HUES6 (cell line): ENCODE results near the gene ITPR2.

Experiments used
- H3K27ac ChIP-seq: 2 replicates; pipeline ENCODE4 v1.7.0; 2013; ENCODE audit warnings: low read depth, mild to moderate bottlenecking, low read length, inconsistent platforms
- H3K27me3 ChIP-seq: 2 replicates; pipeline ENCODE4 v1.6.1; 2013; ENCODE audit warnings: low read length; ENCODE audit not compliant: control insufficient read depth, insufficient read depth
- H3K36me3 ChIP-seq: 2 replicates; pipeline ENCODE4 v1.6.1; 2013; ENCODE audit warnings: low read length; ENCODE audit not compliant: control insufficient read depth, insufficient read depth
- H3K4me1 ChIP-seq: 2 replicates; pipeline ENCODE4 v1.6.1; 2013; ENCODE audit warnings: low read length; ENCODE audit not compliant: control insufficient read depth, insufficient read depth
- H3K4me3 ChIP-seq: 2 replicates; pipeline ENCODE4 v1.5.1; 2013; ENCODE audit warnings: low read depth, low read length
- H3K9ac ChIP-seq: one replicate; pipeline ENCODE4 v1.6.1; 2013; ENCODE audit warnings: mild to moderate bottlenecking, low read length
- H3K9me3 ChIP-seq: 2 replicates; pipeline ENCODE4 v1.6.1; 2013; ENCODE audit warnings: low read depth, low read length; ENCODE audit not compliant: control insufficient read depth, insufficient read depth

ITPR2 gene

DNA sequence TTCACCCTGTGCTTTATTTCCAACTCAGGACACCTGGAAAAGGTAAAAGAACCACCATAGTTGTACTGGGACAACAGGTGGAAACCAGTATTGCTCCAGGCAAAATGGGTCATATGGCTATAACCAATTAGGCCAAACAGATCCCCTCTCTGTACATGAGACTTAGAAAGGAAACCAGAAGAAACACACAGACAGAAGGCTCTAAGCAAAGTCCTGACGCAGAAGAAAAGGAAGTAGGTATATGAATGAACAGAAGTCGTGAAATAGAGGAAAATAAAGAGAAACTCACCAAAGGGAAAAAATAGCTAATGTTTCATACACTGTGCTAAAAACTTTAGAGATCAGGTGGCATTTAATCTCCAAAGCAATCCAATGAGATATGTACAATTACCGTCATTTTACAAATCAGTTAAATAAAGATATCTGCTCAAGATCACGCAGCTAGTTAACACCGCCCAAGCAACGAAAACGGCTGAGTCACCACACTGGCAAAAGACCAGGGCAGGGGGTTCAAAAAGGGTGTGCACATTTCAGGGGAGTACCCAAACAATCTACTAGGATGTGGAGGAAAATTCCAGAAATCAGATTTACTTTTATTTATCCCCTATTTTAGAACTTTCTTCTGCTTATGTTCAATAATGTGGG, 82.3 kb downstream of the ITPR2 start:
- Histone ChIP-seq H3K9ac (no peak overlapping the region), H3K4me3 (no peak overlapping the region), H3K9me3 (peaks cover 15% of the 10 kb centered on the region), H3K27ac (no peak overlapping the region), H3K27me3 (no peaks in the 10 kb centered on the region), H3K36me3 (no peaks in the 10 kb centered on the region), H3K4me1 (peaks cover 28% of the 10 kb centered on the region)

DNA sequence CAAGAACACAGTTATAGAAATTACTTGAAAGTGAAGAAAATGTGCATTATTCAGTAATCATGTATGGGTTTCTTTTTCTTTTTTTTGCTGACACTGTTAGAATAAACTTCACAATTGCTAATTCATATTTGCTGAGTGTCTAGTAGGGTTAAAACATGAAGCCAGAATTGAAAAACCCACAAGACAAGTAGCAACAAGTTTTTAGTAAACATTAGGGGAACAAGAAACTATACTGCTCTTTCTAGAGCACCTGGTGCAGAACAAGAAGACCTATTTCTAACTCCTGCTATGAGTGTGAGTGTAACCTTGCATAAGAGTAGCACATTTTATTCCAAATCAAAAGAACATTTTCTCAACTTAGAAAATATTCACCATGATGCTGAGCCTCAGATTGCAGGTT, 83.2 kb downstream of the ITPR2 start:
- Histone ChIP-seq H3K9me3 (peaks cover 8% of the 10 kb centered on the region), H3K4me1 (peaks cover 28% of the 10 kb centered on the region), H3K27ac (no peak overlapping the region), H3K4me3 (no peak overlapping the region), H3K9ac (no peak overlapping the region), H3K36me3 (no peaks in the 10 kb centered on the region), H3K27me3 (no peaks in the 10 kb centered on the region)

DNA sequence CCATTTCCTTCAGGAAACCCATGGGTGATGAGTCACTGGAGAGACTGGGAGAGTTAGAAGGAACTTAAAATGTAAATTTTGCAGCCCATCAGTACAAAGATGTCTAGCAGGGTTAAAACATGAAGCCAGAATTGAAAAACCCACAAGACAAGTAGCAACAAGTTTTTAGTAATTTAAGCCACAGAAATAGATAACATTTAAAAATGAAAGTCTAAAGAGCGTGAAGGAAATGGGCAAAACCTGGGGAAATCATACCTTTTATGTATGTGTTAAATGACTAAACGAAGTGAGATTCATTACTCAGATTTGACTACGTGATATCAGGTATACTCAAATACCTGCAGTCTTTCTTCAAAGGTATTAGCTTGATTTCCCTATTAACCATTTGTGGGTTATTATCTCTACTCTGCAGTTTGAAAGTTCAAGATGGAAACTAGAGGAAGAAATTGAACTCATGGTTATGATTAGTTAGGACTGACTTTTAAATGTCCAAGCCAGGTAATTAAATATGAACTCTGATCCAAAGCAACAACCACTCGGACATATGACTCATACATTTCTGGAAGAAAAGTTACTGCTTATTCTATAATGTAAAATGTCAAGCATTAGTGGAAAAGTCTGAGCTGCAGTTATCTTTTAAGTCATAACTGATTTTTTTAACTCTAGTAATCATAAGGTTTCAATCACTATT, 84.1 kb downstream of the ITPR2 start:
- H3K4me1 ChIP-seq, result peaks cover 28% of the 10 kb centered on the region
- no peak overlapping the region for H3K27ac ChIP-seq
- no peak overlapping the region for H3K4me3 ChIP-seq
- no peaks in the 10 kb centered on the region for H3K36me3 ChIP-seq
- peaks cover 3% of the 10 kb centered on the region for H3K9me3 ChIP-seq
- H3K27me3 ChIP-seq, result no peaks in the 10 kb centered on the region
- no peak overlapping the region for H3K9ac ChIP-seq

- no peaks in the 10 kb centered on the region for H3K27me3 ChIP-seq
- H3K9me3 ChIP-seq, result no peaks in the 10 kb centered on the region; the same call in 1 of the 2 replicates
- no peak overlapping the region for H3K27ac ChIP-seq
- no peak overlapping the region for H3K4me3 ChIP-seq
- no peak overlapping the region for H3K9ac ChIP-seq
- H3K36me3 ChIP-seq, result no peaks in the 10 kb centered on the region
- H3K4me1 ChIP-seq, result peaks cover 28% of the 10 kb centered on the region
Observed at GRCh38 chr12:26748412-26748740, 84.6 kb downstream of the ITPR2 start.

DNA sequence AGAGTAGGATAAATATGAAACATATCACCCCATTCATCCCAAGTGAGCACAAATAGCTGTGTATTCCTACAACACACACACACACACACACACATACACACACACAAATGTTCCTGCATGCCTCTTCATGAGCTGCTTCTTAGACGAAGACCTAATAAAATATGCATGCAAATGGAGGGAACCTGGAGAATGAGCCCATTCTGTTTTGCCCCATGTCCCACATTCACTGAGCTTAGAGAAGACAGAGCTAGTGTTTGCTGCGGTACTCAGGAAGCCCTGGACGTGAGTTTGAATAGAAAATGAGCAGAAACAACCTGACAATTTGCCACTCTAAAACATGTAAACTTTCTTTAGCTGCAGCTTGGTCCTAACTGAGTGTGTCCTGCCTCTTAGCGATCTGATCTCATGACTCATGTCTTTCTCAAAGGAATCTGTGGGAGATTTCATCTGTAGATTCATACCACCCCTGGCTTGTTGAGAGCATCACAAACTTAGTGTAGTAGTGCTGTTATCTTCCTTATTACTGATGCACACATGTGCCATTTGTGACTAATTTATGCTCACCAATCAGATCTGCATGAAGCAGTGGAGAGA, 86.8 kb downstream of the ITPR2 start:
- Histone ChIP-seq H3K9ac (no peak overlapping the region), H3K27ac (no peak overlapping the region), H3K4me3 (no peak overlapping the region), H3K4me1 (peaks cover 34% of the 10 kb centered on the region), H3K36me3 (no peaks in the 10 kb centered on the region), H3K9me3 (no peaks in the 10 kb centered on the region), H3K27me3 (no peaks in the 10 kb centered on the region)

- no peak overlapping the region for H3K27ac ChIP-seq
- no peak overlapping the region for H3K4me3 ChIP-seq
- H3K36me3 ChIP-seq, result no peaks in the 10 kb centered on the region
- no peaks in the 10 kb centered on the region for H3K27me3 ChIP-seq
- peaks cover 34% of the 10 kb centered on the region for H3K4me1 ChIP-seq
- no peaks in the 10 kb centered on the region for H3K9me3 ChIP-seq
- H3K9ac ChIP-seq, result no peak overlapping the region
Observed at GRCh38 chr12:26744697-26745440, 88.1 kb downstream of the ITPR2 start.

GRCh38 chr12:26744042-26744626, 88.9 kb downstream of the ITPR2 start:
- no peaks in the 10 kb centered on the region for H3K36me3 ChIP-seq
- peaks cover 34% of the 10 kb centered on the region for H3K4me1 ChIP-seq
- no peaks in the 10 kb centered on the region for H3K27me3 ChIP-seq
- H3K4me3 ChIP-seq, result no peak overlapping the region
- peaks cover 3% of the 10 kb centered on the region for H3K9me3 ChIP-seq
- H3K9ac ChIP-seq, result no peak overlapping the region
- H3K27ac ChIP-seq, result no peak overlapping the region

GRCh38 chr12:26741584-26742227, 91.3 kb downstream of the ITPR2 start:
- Histone ChIP-seq H3K4me3 (no peak overlapping the region), H3K4me1 (peaks cover 15% of the 10 kb centered on the region), H3K27me3 (no peaks in the 10 kb centered on the region), H3K36me3 (no peaks in the 10 kb centered on the region), H3K9ac (no peak overlapping the region), H3K27ac (no peak overlapping the region), H3K9me3 (peaks cover 7% of the 10 kb centered on the region)

DNA sequence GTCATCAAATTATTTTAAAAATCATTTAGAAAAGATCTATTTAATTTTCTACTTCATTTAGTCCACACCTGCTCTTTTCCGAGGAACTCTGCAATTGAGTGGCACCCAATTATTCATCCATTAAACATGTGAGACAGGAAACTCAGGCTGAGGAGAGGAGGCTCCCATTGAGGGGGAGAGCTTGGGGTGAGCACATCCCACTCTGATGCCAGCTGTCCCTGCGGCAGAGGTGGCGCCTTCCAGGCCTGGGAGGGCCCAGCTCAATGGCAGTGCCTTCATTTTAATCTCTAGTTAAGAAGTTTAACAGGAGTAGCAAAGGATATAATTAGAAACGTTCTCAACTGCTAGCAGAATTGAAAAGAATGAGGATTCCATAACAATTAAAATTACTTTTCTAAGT, 92.0 kb downstream of the ITPR2 start:
- Histone ChIP-seq H3K36me3 (no peaks in the 10 kb centered on the region), H3K9ac (no peak overlapping the region), H3K27ac (no peak overlapping the region), H3K4me3 (no peak overlapping the region), H3K4me1 (peaks cover 8% of the 10 kb centered on the region), H3K9me3 (peaks cover 7% of the 10 kb centered on the region), H3K27me3 (no peaks in the 10 kb centered on the region)

DNA sequence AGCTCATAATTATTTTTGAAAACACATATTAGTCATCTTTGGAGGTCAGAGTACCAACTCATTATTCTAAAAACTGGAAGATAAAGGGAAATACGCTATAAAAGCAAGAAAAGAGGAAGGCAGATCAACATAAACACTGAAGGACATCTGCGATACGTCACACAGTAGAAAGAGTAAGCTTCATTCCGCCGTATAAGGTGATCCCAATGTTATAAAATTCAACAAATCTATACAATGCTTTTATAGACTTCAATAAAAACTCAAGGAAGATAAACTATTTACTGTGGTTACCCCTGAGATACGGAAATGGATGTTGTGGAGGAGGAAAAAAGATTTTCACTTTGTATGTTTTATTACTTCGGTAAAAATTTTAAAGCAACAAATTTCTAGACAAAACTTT, 92.6 kb downstream of the ITPR2 start:
- no peak overlapping the region for H3K27ac ChIP-seq
- no peak overlapping the region for H3K9ac ChIP-seq
- peaks cover 6% of the 10 kb centered on the region; the same call in 1 of the 2 replicates for H3K4me1 ChIP-seq
- H3K9me3 ChIP-seq, result peaks cover 7% of the 10 kb centered on the region
- H3K36me3 ChIP-seq, result no peaks in the 10 kb centered on the region
- H3K4me3 ChIP-seq, result no peak overlapping the region
- H3K27me3 ChIP-seq, result no peaks in the 10 kb centered on the region
